GM12872 (cell line): ENCODE data around the gene TMEM30B.

Experiments
- TF ChIP-seq, protein P1 (sequence below): IDR thresholded peaks from 3 replicates; pipeline ENCODE4 v1.5.1; 2011; ENCODE audit warnings: low read depth, mild to moderate bottlenecking, low read length, moderate library complexity; ENCODE audit not compliant: insufficient read depth

The TMEM30B gene

GRCh38 chr14:61264010-61264571, 17.0 kb downstream of the TMEM30B start:
- TF ChIP-seq, protein P1, sequence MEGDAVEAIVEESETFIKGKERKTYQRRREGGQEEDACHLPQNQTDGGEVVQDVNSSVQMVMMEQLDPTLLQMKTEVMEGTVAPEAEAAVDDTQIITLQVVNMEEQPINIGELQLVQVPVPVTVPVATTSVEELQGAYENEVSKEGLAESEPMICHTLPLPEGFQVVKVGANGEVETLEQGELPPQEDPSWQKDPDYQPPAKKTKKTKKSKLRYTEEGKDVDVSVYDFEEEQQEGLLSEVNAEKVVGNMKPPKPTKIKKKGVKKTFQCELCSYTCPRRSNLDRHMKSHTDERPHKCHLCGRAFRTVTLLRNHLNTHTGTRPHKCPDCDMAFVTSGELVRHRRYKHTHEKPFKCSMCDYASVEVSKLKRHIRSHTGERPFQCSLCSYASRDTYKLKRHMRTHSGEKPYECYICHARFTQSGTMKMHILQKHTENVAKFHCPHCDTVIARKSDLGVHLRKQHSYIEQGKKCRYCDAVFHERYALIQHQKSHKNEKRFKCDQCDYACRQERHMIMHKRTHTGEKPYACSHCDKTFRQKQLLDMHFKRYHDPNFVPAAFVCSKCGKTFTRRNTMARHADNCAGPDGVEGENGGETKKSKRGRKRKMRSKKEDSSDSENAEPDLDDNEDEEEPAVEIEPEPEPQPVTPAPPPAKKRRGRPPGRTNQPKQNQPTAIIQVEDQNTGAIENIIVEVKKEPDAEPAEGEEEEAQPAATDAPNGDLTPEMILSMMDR: no peak

DNA sequence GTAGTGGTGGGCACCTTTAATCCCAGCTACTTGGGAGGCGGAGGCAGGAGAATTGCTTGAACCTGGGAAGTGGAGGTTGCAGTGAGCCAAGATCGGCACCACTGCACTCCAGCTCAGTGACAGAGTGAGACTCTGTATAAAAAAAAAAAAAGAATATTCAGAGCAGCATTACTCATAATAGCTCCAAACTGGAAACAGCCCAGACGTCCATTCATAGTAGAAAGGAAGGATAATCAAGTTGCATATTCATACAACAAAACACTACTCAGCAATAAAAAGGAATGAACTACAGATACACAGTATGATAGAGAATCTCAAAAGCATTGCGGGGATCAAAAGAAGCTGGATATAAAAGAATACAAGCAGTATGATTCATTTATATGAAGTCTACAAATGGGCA, 19.1 kb downstream of the TMEM30B start:
- TF ChIP-seq, protein P1: no peak

DNA sequence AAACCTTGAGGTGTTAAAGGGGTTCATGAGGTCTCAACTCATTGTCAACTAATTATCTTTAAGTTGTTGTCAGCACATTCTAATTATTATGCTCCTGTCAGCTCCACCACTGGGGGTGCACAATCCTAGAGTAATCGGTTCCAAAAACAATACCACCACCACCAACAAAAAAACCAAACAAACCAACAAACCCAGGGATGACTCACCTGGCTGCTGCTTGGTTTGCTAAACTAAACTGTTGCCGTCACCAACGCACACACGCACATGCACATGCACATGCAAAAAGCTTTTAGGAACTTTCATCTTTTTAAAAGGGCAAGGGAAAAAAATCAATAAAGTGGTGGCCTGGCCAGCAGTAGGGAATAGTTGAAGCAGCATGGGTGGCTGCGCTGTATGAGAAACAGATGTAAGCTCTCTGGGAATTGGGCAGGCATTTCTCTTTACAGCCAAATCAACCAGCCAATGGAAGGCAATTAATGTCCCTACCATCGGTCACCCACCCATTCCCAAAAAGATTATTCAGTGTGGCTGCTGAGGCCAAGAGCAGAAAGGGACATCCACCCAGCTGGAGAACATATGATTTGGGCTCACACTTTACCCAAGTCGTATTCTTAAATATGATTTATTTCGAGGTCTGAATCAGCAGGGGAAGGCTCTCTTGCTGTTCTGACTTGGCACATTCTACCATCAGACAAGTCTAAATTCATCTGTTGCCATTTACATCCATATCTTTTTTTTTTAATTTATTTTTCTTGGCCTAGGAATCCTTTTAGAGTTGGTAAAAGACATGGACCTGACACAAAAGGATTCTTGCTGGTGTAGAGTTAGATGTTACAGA, 20.0 kb downstream of the TMEM30B start:
- TF ChIP-seq, protein P1: no peak

DNA sequence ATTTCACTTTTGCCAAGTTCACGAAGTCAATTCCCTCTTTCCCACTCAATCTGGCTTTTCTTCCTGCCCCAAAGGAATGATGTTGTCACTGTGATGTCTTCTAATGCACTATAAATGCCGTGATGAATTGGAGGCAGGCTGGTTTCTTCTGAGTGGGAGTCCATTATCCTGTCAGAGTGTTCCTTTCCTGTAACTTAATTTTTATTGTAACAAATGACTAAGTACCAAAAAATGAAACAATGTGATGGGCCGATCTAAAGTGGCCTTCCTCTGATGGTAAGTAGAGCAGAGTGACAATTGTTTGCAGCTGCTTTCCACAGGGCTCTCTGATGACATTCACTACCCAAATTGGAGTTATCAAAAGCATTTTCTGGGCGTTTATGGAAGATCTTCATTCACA, 22.2 kb downstream of the TMEM30B start:
- TF ChIP-seq, protein P1: no peak

GRCh38 chr14:61257469-61258057, 23.6 kb downstream of the TMEM30B start:
- TF ChIP-seq, protein P1: no peak

- TF ChIP-seq, protein P1: no peak
Observed at GRCh38 chr14:61256826-61257468, 24.2 kb downstream of the TMEM30B start.

DNA sequence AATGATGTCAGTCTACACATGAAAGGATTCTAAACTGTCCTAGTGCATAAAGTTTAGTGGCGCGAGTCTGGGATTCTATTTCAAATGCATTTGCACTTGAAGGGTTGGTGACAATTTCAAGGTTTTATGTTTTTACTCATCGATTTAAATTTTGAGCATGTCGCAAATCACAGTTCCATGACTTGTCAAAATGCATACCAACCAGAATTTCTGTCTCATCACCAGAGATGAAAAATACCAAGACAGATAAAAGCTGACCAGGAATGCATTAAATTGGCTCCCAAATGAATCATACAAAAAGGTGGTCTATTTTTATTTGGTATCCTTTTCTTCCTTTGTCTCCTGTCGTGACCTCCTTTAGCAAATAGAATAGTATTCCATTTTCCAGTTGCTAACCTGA, 25.2 kb downstream of the TMEM30B start:
- TF ChIP-seq, protein P1: no peak
